HepG2 (cell line): ENCODE data around the gene PASK. TPM values are rescaled to one million over a fixed set of nuclear protein-coding genes. Genes with fewer than 3 reads are reported as not detected.

Experiments
- ATAC-seq: fragments of 200-7000 bp; cut with Tn5 transposase; 3 replicates; pipeline ENCODE4 v1.9.1; 2020; ENCODE audit warnings: mild to moderate bottlenecking, moderate library complexity
- BruUV-seq: library from RNA; stranded (reverse); fragments of 400-500 nt; replicated peaks from 2 replicates; lab custom pipeline; 2021; lab: Mats Ljungman, UMichigan
- CTCF ChIA-PET: fragments of 300-600 bp; formaldehyde crosslinking; extraction: SDS; loops from one replicate; lab custom pipeline; 2021; ENCODE audit warnings: low total read pairs, inconsistent platforms, low intra/inter-chr PET ratio; lab: Yijun Ruan, JAX
- POLR2A ChIA-PET: fragments of 350-600 bp; sonication (Branson Sonifier 250); formaldehyde crosslinking; loops from one replicate; lab custom pipeline; 2020; ENCODE audit warnings: antibody characterized with exemption, inconsistent platforms; lab: Yijun Ruan, JAX
- DNase-seq: peaks from one replicate; pipeline ENCODE4 v3.0.0-alpha.2; 2015; ENCODE audit warnings: low spot score
- FAIRE-seq: peaks from 3 replicates; lab custom pipeline; 2011; peaks lifted over from hg19 to GRCh38; lab: Jason Lieb, UNC
- H2AFZ ChIP-seq: one replicate; pipeline ENCODE4 v1.6.1; 2011; ENCODE audit warnings: low read length, inconsistent platforms
- H3K27ac ChIP-seq: fragments of 300-600 bp; 3 replicates; pipeline ENCODE4 v1.8.0; 2011; ENCODE audit warnings: mixed run types, mild to moderate bottlenecking, mixed read lengths, low read length, inconsistent platforms; ENCODE audit not compliant: insufficient read depth; ENCODE audit errors: extremely low read length
- H3K27me3 ChIP-seq, 2 experiments: fragments of 200-600 bp in 1 of 2; 2 replicates in 1 of 2; 3 replicates in 1 of 2; pipeline versions ENCODE4 v1.6.0 to v1.8.0; 2011; ENCODE audit warnings: low read length in 2 of 2, mild to moderate bottlenecking in 2 of 2, moderate library complexity in 2 of 2, inconsistent platforms in 1 of 2; ENCODE audit not compliant: insufficient read depth in 2 of 2, control insufficient read depth in 1 of 2
- H3K36me3 ChIP-seq, 2 experiments: fragments of 200-600 bp in 1 of 2; replicated peaks in 1 of 2; 2 replicates in 1 of 2; 3 replicates in 1 of 2; pipeline versions ENCODE4 v1.5.1 to v1.8.0; 2011; ENCODE audit warnings: low read length in 2 of 2, inconsistent platforms in 1 of 2; ENCODE audit not compliant: insufficient read depth in 2 of 2, control insufficient read depth in 1 of 2
- H3K4me1 ChIP-seq: 2 replicates; pipeline ENCODE4 v1.5.1; 2012; ENCODE audit warnings: low read length, inconsistent platforms; ENCODE audit not compliant: insufficient read depth
- H3K4me2 ChIP-seq: 2 replicates; pipeline ENCODE4 v1.6.0; 2011; ENCODE audit warnings: low read depth, low read length, inconsistent platforms
- H3K4me3 ChIP-seq, 3 experiments: fragments of 200-600 bp in 1 of 3; sonication (generic), shearing (Covaris generic) in 1 of 3; replicated peaks in 1 of 3; 2 replicates each; pipeline ENCODE4 v1.5.1; 2011 to 2016; ENCODE audit warnings: low read length in 3 of 3, inconsistent platforms in 2 of 3, low read depth in 2 of 3, mild to moderate bottlenecking in 2 of 3, control low read depth in 1 of 3, mixed read lengths in 1 of 3; ENCODE audit not compliant: insufficient read depth in 1 of 3
- H3K79me2 ChIP-seq: one replicate; pipeline ENCODE4 v1.6.1; 2011; ENCODE audit warnings: low read length, inconsistent platforms; ENCODE audit not compliant: insufficient read depth
- H3K9ac ChIP-seq: 2 replicates; pipeline ENCODE4 v1.6.0; 2011; ENCODE audit warnings: mild to moderate bottlenecking, low read depth, low read length, inconsistent platforms; ENCODE audit not compliant: insufficient read depth
- H3K9me3 ChIP-seq: 2 replicates; pipeline ENCODE4 v1.5.1; 2012; ENCODE audit warnings: mild to moderate bottlenecking, low read length
- H4K20me1 ChIP-seq: 2 replicates; pipeline ENCODE4 v1.6.0; 2011; ENCODE audit warnings: inconsistent platforms, mild to moderate bottlenecking, low read length, moderate library complexity; ENCODE audit not compliant: insufficient read depth
- ZBTB33 ChIP-seq: sonication (generic); formaldehyde crosslinking; IDR thresholded peaks from 2 replicates; pipeline ENCODE4 v1.4.0; 2020; ENCODE audit warnings: missing genetic modification reagents
- ZNF30 ChIP-seq: sonication (generic); formaldehyde crosslinking; IDR thresholded peaks from 2 replicates; pipeline ENCODE4 v1.5.0; 2020; ENCODE audit warnings: mild to moderate bottlenecking, missing genetic modification reagents
- WGBS: methylation state at CpG from one replicate; pipeline ENCODE4 v1.1.6; 2017; ENCODE audit warnings: low lambda C conversion rate; 5-methylcytosine and 5-hydroxymethylcytosine counted together
- in situ Hi-C: cut with HindIII; loops from 2 replicates; pipeline ENCODE4 v1.10.0; 2017; ENCODE audit warnings: low pct_unique_long_range_greater_than_20kb; ENCODE audit not compliant: extremely low pct_ligation_motif_present
- intact Hi-C: fragments of 100-400 bp; cut with micrococcal nuclease; formaldehyde crosslinking; loops from one replicate; pipeline ENCODE4 v1.10.0; 2022; ENCODE audit not compliant: unreplicated experiment
- polyA plus RNA-seq, 8 experiments: library from polyadenylated mRNA; depleted of rRNA in 3 of 8; stranded (reverse) in 7 of 8; unstranded in 1 of 8; fragments of >200 nt; fragmentation: Illumina TruSeq in 4 of 8; extraction: Trizol in 4 of 8; gene quantifications; 2 replicates each; pipeline versions ENCODE4 v1.2.1 to v1.2.3, GENCODE V29; 2011 to 2016; ENCODE audit warnings: low read depth in 4 of 8, missing spikeins in 1 of 8, mixed read lengths in 1 of 8; ENCODE audit not compliant: insufficient read depth in 1 of 8
- total RNA-seq, 5 experiments: library from RNA; depleted of rRNA; stranded (reverse); fragments of >200 nt; fragmentation: Illumina TruSeq; extraction: Trizol; gene quantifications; 2 replicates each; pipeline ENCODE4 v1.2.3, GENCODE V29; 2016; ENCODE audit warnings: low read depth in 1 of 5

Gene PASK
- total and polyA plus RNA-seq, 2 of the 13 experiments (the other 11 are each of a cell fraction or from before 2014, with no cell fraction given), result 6.9 to 17.0 TPM

- ATAC-seq, result no peak
Measured at GRCh38 chr2:241069821-241070281, 79.4 kb downstream of the PASK start.

More at GRCh38 chr2:241069821-241070281, 79.4 kb downstream of the PASK start:
- in situ Hi-C loops, result no loop called here
- Histone ChIP-seq H3K4me3 (no peak overlapping the region), H3K4me2 (no peak overlapping the region), H4K20me1 (no peaks in the 10 kb centered on the region; the same call in 1 of the 2 replicates), H3K27ac (no peak overlapping the region), H2AFZ (no peak overlapping the region), H3K27me3 (peaks cover 15 to 48% of the 10 kb centered on the region in 2 experiments), H3K79me2 (no peaks in the 10 kb centered on the region), H3K4me1 (peaks cover 23% of the 10 kb centered on the region; the same call in 1 of the 2 replicates), H3K9ac (no peak overlapping the region), H3K9me3 (no peaks in the 10 kb centered on the region), H3K36me3 (no peaks in the 10 kb centered on the region)
- no TSS peak for BruUV-seq
- CTCF ChIA-PET, result no interaction called here
- 71% methylated on average over 25 of the region's 26 CpGs for WGBS
- FAIRE-seq (no peak), DNase-seq (no peak)
- peak; percentile 50; the same call in 1 of the 2 replicates for TF ChIP-seq ZBTB33 (CRISPR knock-in tag)
- TF ChIP-seq ZNF30 (CRISPR knock-in tag), result no peak
- intact Hi-C loops, result no loop called here
- POLR2A ChIA-PET, result no interaction called here
